ENCODE data around the gene ABI3.

The ABI3 gene

GRCh38 chr17:49231563-49231894 lies 21.0 kb downstream of the ABI3 start:
- Mint-ChIP-seq H3K27ac (no peak overlapping the region), H3K9me3 (no peaks in the 10 kb centered on the region), H3K36me3 (ENCODE audit: low read depth) (no peaks in the 10 kb centered on the region), H3K4me1 (peaks cover 5% of the 10 kb centered on the region), H3K27me3 (ENCODE audit: low read depth) (peaks cover 69% of the 10 kb centered on the region), H3K4me3 (peak overlapping the region; percentile 80 to 83 (median 81))
- TF ChIP-seq CTCF (IDR thresholded peaks at IDR 0.05; ENCODE audit: unreplicated experiment in 3 of 3), result no peak

DNA sequence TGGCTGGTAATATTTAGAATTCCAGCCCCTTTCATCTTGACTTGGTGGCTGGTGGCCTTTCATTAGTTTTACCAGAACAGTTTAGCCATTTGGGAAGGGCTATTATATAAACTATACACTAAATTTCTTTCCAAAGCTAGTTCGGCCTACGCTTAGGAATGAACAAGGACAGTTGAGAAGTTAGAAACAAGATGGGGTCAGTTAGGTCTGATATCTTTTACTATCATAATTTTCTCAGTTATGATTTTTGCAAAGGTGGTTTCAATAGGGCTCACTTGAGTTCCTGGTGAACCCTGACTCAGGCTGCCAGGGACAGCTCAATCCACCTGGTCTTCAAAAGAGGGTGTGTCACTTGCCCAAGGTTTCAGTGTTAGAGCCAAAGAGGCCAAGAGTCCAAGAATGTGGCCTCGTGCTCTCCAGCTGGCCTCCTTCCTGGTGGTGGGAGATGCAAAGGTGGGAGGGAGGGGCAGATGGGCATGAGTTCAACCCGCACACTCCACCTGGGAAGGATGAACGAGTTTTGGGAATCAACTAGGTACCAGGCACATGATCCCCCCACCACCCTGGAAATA lies 24.1 kb downstream of the ABI3 start:
- peaks cover 44% of the 10 kb centered on the region for H3K27me3 Mint-ChIP-seq (ENCODE audit: low read depth)
- H3K9me3 Mint-ChIP-seq, result no peaks in the 10 kb centered on the region
- H3K36me3 Mint-ChIP-seq (ENCODE audit: low read depth), result no peaks in the 10 kb centered on the region
- no peak for TF ChIP-seq CTCF (IDR thresholded peaks at IDR 0.05; ENCODE audit: unreplicated experiment in 3 of 3)
- H3K4me3 Mint-ChIP-seq, result no peak overlapping the region
- H3K27ac Mint-ChIP-seq, result no peak overlapping the region
- peaks cover 5% of the 10 kb centered on the region for H3K4me1 Mint-ChIP-seq

DNA sequence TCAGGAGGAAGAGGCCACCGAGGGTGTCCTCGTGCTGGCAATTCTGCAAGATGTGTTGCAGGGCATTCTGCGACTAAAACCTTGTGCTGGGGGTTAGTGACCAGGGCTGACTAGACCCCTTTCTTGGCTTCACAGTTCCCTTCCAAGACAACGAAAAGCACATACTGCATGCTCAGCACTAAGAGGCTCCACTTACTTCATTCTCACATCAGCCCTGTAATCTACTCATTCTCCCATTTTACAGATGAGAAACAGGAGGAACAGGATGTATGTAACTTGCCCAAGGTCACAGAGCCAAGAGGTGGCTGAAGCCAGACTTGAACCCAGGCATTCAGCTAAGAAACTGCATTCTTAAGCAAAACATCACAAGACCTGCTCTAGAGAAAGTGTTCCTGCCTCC lies 25.4 kb downstream of the ABI3 start:
- H3K36me3 Mint-ChIP-seq (ENCODE audit: low read depth), result no peaks in the 10 kb centered on the region
- H3K27me3 Mint-ChIP-seq (ENCODE audit: low read depth), result peaks cover 34% of the 10 kb centered on the region
- no peaks in the 10 kb centered on the region for H3K9me3 Mint-ChIP-seq
- peaks cover 5% of the 10 kb centered on the region for H3K4me1 Mint-ChIP-seq
- no peak overlapping the region for H3K27ac Mint-ChIP-seq
- H3K4me3 Mint-ChIP-seq, result no peak overlapping the region
- TF ChIP-seq CTCF (IDR thresholded peaks at IDR 0.05; ENCODE audit: unreplicated experiment in 3 of 3), result no peak

DNA sequence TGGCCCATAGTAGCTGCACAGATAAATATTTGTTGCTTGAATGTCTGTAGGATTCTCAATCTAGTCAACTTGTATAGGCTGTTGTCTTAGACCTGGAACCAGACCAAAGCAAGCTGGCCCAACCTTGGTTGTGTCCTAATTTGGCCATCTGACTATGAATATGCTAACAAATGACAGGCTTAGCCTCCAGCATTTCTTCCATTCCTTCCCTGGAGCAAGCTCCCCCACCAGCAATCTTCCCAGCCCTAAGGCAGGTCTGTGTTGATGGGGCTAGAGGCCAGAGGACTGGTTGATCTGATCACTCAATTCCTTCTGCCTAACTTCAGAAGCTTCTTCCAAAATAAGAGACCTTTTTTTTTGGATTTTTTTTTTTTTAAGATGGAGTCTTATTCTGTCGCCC lies 29.5 kb downstream of the ABI3 start:
- Mint-ChIP-seq H3K4me1 (no peaks in the 10 kb centered on the region), H3K4me3 (no peak overlapping the region), H3K36me3 (ENCODE audit: low read depth) (no peaks in the 10 kb centered on the region), H3K9me3 (no peaks in the 10 kb centered on the region), H3K27ac (no peak overlapping the region), H3K27me3 (ENCODE audit: low read depth) (peaks cover 17% of the 10 kb centered on the region)
- TF ChIP-seq CTCF (IDR thresholded peaks at IDR 0.05; ENCODE audit: unreplicated experiment in 3 of 3), result no peak

DNA sequence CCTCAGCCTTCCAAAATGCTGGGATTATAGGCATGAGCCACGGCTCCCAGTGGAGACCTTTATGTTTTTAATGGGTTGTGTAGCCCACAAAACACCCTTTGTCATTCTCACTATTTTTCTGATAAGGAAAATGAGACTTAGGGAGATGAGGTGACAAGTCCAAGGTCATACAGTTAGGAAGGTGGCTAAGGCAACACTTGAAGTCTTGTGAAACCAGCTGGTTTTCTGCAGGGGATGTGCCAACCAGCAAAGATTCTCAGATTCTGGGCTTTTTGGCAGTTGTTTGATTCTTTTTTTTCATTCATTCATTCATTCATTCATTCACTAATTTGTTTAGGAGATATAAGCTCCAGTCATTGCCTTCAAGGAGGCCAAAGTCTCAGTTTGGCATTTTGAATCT lies 30.1 kb downstream of the ABI3 start:
- no peak for TF ChIP-seq CTCF (IDR thresholded peaks at IDR 0.05; ENCODE audit: unreplicated experiment in 3 of 3)
- Mint-ChIP-seq H3K4me3 (no peak overlapping the region), H3K4me1 (no peaks in the 10 kb centered on the region), H3K27ac (no peak overlapping the region), H3K27me3 (ENCODE audit: low read depth) (peaks cover 14% of the 10 kb centered on the region), H3K9me3 (no peaks in the 10 kb centered on the region), H3K36me3 (ENCODE audit: low read depth) (no peaks in the 10 kb centered on the region)

DNA sequence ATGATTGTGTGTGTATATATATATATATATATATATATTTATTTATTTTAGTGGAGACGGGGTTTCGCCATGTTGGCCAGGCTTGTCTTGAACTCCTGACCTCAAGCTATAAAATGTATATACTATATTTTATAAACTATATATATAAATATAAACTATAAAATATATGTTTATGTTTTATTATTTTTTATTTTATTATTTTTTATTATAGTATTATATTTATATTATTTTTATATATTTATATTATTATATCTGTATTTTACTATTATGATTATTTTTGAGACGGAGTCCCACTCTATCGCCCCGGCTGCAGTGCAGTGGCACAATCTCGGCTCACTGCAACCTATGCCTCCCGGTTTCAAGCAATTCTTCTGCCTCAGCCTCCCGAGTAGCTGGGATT lies 30.5 kb downstream of the ABI3 start:
- H3K4me3 Mint-ChIP-seq, result no peak overlapping the region
- no peak overlapping the region for H3K27ac Mint-ChIP-seq
- no peaks in the 10 kb centered on the region for H3K36me3 Mint-ChIP-seq (ENCODE audit: low read depth)
- H3K4me1 Mint-ChIP-seq, result no peaks in the 10 kb centered on the region
- no peaks in the 10 kb centered on the region for H3K9me3 Mint-ChIP-seq
- peaks cover 9% of the 10 kb centered on the region for H3K27me3 Mint-ChIP-seq (ENCODE audit: low read depth)
- no peak for TF ChIP-seq CTCF (IDR thresholded peaks at IDR 0.05; ENCODE audit: unreplicated experiment in 3 of 3)
